HG03097 (cell line): ENCODE measurements around the gene DAZAP1.
"Not testable (repeated sequence)": the region's sequence is repeated elsewhere in the genome, so short reads cannot be mapped to it uniquely, and the experiment has no call there.

ENCODE experiments used
- ATAC-seq: cut with Tn5 transposase; IDR thresholded peaks from one replicate; pipeline ENCODE4 v1.9.1; 2021; ENCODE audit not compliant: unreplicated experiment, low FRiP score

The DAZAP1 gene

GRCh38 chr19:1469255-1470054 lies 62.1 kb downstream of the DAZAP1 start:
- no peak for ATAC-seq

- ATAC-seq = no peak
Observed at GRCh38 chr19:1470055-1470304, 62.6 kb downstream of the DAZAP1 start.

- no peak for ATAC-seq
Observed at GRCh38 chr19:1470305-1471009, 63.1 kb downstream of the DAZAP1 start.

GRCh38 chr19:1471010-1471514 lies 63.7 kb downstream of the DAZAP1 start:
- no peak for ATAC-seq

- ATAC-seq = no peak
Observed at GRCh38 chr19:1471515-1472160, 64.3 kb downstream of the DAZAP1 start.

GRCh38 chr19:1472231-1473084 lies 65.1 kb downstream of the DAZAP1 start:
- no peak for ATAC-seq

GRCh38 chr19:1473085-1473851 lies 65.9 kb downstream of the DAZAP1 start:
- no peak for ATAC-seq

GRCh38 chr19:1474011-1474764 lies 66.8 kb downstream of the DAZAP1 start:
- no peak for ATAC-seq

GRCh38 chr19:1474765-1475351 lies 67.5 kb downstream of the DAZAP1 start:
- ATAC-seq = no peak

- ATAC-seq = no peak
Observed at GRCh38 chr19:1475751-1476437, 68.5 kb downstream of the DAZAP1 start.

- not testable (repeated sequence) for ATAC-seq
Observed at GRCh38 chr19:1477056-1477455, 69.7 kb downstream of the DAZAP1 start.

- ATAC-seq = peak; percentile 78
Observed at GRCh38 chr19:1478934-1479707, 71.7 kb downstream of the DAZAP1 start, which contains the start of gene C19orf25. Gene C19orf25 (minus strand): TSS chr19:1479215. CDS start chr19:1478903, 312 bp downstream.

GRCh38 chr19:1481224-1481892 lies 74.0 kb downstream of the DAZAP1 start:
- no peak for ATAC-seq

- ATAC-seq = no peak
Observed at GRCh38 chr19:1481893-1482360, 74.5 kb downstream of the DAZAP1 start.

GRCh38 chr19:1482361-1483130 lies 75.2 kb downstream of the DAZAP1 start:
- ATAC-seq = no peak
